HepG2 (cell line): Measurements from ENCODE around the gene ZNF655. TPM values are rescaled to one million over a fixed set of nuclear protein-coding genes. Genes with fewer than 3 reads are reported as not detected.

Experiments used
- BATF2 ChIP-seq: sonication (generic); formaldehyde crosslinking; IDR thresholded peaks from 2 replicates; pipeline ENCODE4 v1.8.0; 2022; ENCODE audit warnings: mild to moderate bottlenecking, missing genetic modification reagents, moderate library complexity
- GABPB1 ChIP-seq: IDR thresholded peaks from 2 replicates; pipeline ENCODE4 v1.6.1; 2016; ENCODE audit warnings: mild to moderate bottlenecking, missing genetic modification reagents, moderate library complexity, missing compliant biosample characterization
- JDP2 ChIP-seq: sonication (generic); formaldehyde crosslinking; IDR thresholded peaks from 2 replicates; pipeline ENCODE4 v1.8.1; 2022; ENCODE audit warnings: missing genetic modification reagents, borderline replicate concordance
- MTF1 ChIP-seq: sonication (generic); formaldehyde crosslinking; IDR thresholded peaks from 2 replicates; pipeline ENCODE4 v1.5.0; 2020; ENCODE audit warnings: missing genetic modification reagents
- NFKBIZ ChIP-seq: IDR thresholded peaks from 2 replicates; pipeline ENCODE4 v1.6.1; 2018; ENCODE audit warnings: missing genetic modification reagents, missing compliant biosample characterization
- NFRKB ChIP-seq: fragments of 450-650 bp; IDR thresholded peaks from 2 replicates; pipeline ENCODE4 v1.6.1; 2017
- NRL ChIP-seq: sonication (generic); formaldehyde crosslinking; IDR thresholded peaks from 2 replicates; pipeline ENCODE4 v1.5.0; 2020; ENCODE audit warnings: missing genetic modification reagents, mild to moderate bottlenecking, moderate library complexity, borderline replicate concordance
- SKI ChIP-seq: fragments of 450-650 bp; IDR thresholded peaks from one replicate; pipeline ENCODE4 v1.6.1; 2018; ENCODE audit warnings: mild to moderate bottlenecking; ENCODE audit not compliant: partially characterized antibody
- SUZ12 ChIP-seq: fragments of 150-350 bp; IDR thresholded peaks from 2 replicates; pipeline ENCODE4 v1.6.1; 2014; ENCODE audit warnings: low read depth, low read length
- ZFYVE20 ChIP-seq: sonication (generic); formaldehyde crosslinking; IDR thresholded peaks from 2 replicates; pipeline ENCODE4 v1.8.0; 2023; ENCODE audit warnings: low read depth, mild to moderate bottlenecking, moderate library complexity, missing genetic modification reagents, borderline replicate concordance
- ZNF160 ChIP-seq: sonication (generic); formaldehyde crosslinking; IDR thresholded peaks from 2 replicates; pipeline ENCODE4 v1.8.0; 2022; ENCODE audit warnings: mild to moderate bottlenecking, inconsistent platforms, missing genetic modification reagents
- ZNF44 ChIP-seq: sonication (generic); formaldehyde crosslinking; IDR thresholded peaks from 2 replicates; pipeline ENCODE4 v1.5.1; 2020; ENCODE audit warnings: mild to moderate bottlenecking, missing genetic modification reagents
- ZNF569 ChIP-seq: sonication (generic); formaldehyde crosslinking; IDR thresholded peaks from 2 replicates; pipeline ENCODE4 v1.5.0; 2020; ENCODE audit warnings: mild to moderate bottlenecking, missing genetic modification reagents, moderate library complexity, borderline replicate concordance
- ZNF615 ChIP-seq: sonication (generic); formaldehyde crosslinking; IDR thresholded peaks from 2 replicates; pipeline ENCODE4 v1.5.0; 2020; ENCODE audit warnings: mild to moderate bottlenecking, missing genetic modification reagents, borderline replicate concordance
- ZNF746 ChIP-seq: sonication (generic); formaldehyde crosslinking; IDR thresholded peaks from 2 replicates; pipeline ENCODE4 v1.8.0; 2022; ENCODE audit warnings: mild to moderate bottlenecking, missing genetic modification reagents
- ZNF781 ChIP-seq: sonication (generic); formaldehyde crosslinking; IDR thresholded peaks from 2 replicates; pipeline ENCODE4 v1.5.1; 2020; ENCODE audit warnings: borderline replicate concordance, mild to moderate bottlenecking, missing genetic modification reagents; ENCODE audit errors: not compliant biosample characterization
- polyA plus RNA-seq, 8 experiments: library from polyadenylated mRNA; depleted of rRNA in 3 of 8; stranded (reverse) in 7 of 8; unstranded in 1 of 8; fragments of >200 nt; fragmentation: Illumina TruSeq in 4 of 8; extraction: Trizol in 4 of 8; gene quantifications; 2 replicates each; pipeline versions ENCODE4 v1.2.1 to v1.2.3, GENCODE V29; 2011 to 2016; ENCODE audit warnings: low read depth in 4 of 8, missing spikeins in 1 of 8, mixed read lengths in 1 of 8; ENCODE audit not compliant: insufficient read depth in 1 of 8
- total RNA-seq, 5 experiments: library from RNA; depleted of rRNA; stranded (reverse); fragments of >200 nt; fragmentation: Illumina TruSeq; extraction: Trizol; gene quantifications; 2 replicates each; pipeline ENCODE4 v1.2.3, GENCODE V29; 2016; ENCODE audit warnings: low read depth in 1 of 5
- TF ChIP-seq, protein P1 (sequence below): sonication (generic); formaldehyde crosslinking; conservative IDR thresholded peaks from 2 replicates; pipeline ENCODE4 v1.8.1; 2023; ENCODE audit warnings: missing genetic modification reagents
- TF ChIP-seq, protein P2 (sequence below): sonication (generic); formaldehyde crosslinking; IDR thresholded peaks from 2 replicates; pipeline ENCODE4 v1.5.0; 2020; ENCODE audit warnings: mild to moderate bottlenecking, missing genetic modification reagents
- TF ChIP-seq, protein P3 (sequence below): sonication (generic); formaldehyde crosslinking; IDR thresholded peaks from 2 replicates; pipeline ENCODE4 v1.5.0; 2020; ENCODE audit warnings: mild to moderate bottlenecking, low read depth, missing genetic modification reagents, borderline replicate concordance
- TF ChIP-seq, protein P4 (sequence below): sonication (generic); formaldehyde crosslinking; IDR thresholded peaks from 2 replicates; pipeline ENCODE4 v1.8.1; 2023; ENCODE audit warnings: mild to moderate bottlenecking, missing genetic modification reagents, borderline replicate concordance
- TF ChIP-seq, protein P5 (sequence below): sonication (generic); formaldehyde crosslinking; IDR thresholded peaks from 2 replicates; pipeline ENCODE4 v1.8.1; 2023; ENCODE audit warnings: mild to moderate bottlenecking, missing genetic modification reagents
- TF ChIP-seq, protein P6 (sequence below): sonication (generic); formaldehyde crosslinking; IDR thresholded peaks from 2 replicates; pipeline ENCODE4 v1.9.0; 2021; ENCODE audit warnings: missing genetic modification reagents, mild to moderate bottlenecking, borderline replicate concordance

Gene ZNF655
- total and polyA plus RNA-seq, 2 of the 13 experiments (the other 11 are each of a cell fraction or from before 2014, with no cell fraction given) = 53.4 to 75.6 TPM

GRCh38 chr7:99617192-99617781 is 58.8 kb downstream of the ZNF655 start (continued):
- TF ChIP-seq, protein P1, sequence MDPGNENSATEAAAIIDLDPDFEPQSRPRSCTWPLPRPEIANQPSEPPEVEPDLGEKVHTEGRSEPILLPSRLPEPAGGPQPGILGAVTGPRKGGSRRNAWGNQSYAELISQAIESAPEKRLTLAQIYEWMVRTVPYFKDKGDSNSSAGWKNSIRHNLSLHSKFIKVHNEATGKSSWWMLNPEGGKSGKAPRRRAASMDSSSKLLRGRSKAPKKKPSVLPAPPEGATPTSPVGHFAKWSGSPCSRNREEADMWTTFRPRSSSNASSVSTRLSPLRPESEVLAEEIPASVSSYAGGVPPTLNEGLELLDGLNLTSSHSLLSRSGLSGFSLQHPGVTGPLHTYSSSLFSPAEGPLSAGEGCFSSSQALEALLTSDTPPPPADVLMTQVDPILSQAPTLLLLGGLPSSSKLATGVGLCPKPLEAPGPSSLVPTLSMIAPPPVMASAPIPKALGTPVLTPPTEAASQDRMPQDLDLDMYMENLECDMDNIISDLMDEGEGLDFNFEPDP (CRISPR knock-in tag) = no peak
- TF ChIP-seq NFKBIZ (CRISPR knock-in tag) (no peak), GABPB1 (peak; percentile 8; the same call in 1 of the 2 replicates), ZNF781 (CRISPR knock-in tag) (no peak), NFRKB (no peak), ZNF746 (CRISPR knock-in tag) (no peak), NRL (CRISPR knock-in tag) (0 out of 2 replicates have a peak, but pooled peaks have one; percentile 15), ZNF569 (no peak), ZFYVE20 (CRISPR knock-in tag) (no peak), ZNF160 (peak; percentile 15; the same call in 1 of the 2 replicates), ZNF615 (CRISPR knock-in tag) (0 out of 2 replicates have a peak, but pooled peaks have one; percentile 44), SKI (no peak), JDP2 (CRISPR knock-in tag) (no peak), SUZ12 (no peak), ZNF44 (CRISPR knock-in tag) (no peak), MTF1 (0 out of 2 replicates have a peak, but pooled peaks have one; percentile 19), BATF2 (CRISPR knock-in tag) (no peak)
- TF ChIP-seq, protein P2, sequence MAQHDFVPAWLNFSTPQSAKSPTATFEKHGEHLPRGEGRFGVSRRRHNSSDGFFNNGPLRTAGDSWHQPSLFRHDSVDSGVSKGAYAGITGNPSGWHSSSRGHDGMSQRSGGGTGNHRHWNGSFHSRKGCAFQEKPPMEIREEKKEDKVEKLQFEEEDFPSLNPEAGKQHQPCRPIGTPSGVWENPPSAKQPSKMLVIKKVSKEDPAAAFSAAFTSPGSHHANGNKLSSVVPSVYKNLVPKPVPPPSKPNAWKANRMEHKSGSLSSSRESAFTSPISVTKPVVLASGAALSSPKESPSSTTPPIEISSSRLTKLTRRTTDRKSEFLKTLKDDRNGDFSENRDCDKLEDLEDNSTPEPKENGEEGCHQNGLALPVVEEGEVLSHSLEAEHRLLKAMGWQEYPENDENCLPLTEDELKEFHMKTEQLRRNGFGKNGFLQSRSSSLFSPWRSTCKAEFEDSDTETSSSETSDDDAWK (CRISPR knock-in tag) = no peak
- TF ChIP-seq, protein P3, sequence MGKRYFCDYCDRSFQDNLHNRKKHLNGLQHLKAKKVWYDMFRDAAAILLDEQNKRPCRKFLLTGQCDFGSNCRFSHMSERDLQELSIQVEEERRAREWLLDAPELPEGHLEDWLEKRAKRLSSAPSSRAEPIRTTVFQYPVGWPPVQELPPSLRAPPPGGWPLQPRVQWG (CRISPR knock-in tag) = 0 out of 2 replicates have a peak, but pooled peaks have one; percentile 24
- TF ChIP-seq, protein P4, sequence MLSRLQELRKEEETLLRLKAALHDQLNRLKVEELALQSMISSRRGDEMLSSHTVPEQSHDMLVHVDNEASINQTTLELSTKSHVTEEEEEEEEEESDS = no peak
- TF ChIP-seq, protein P5, sequence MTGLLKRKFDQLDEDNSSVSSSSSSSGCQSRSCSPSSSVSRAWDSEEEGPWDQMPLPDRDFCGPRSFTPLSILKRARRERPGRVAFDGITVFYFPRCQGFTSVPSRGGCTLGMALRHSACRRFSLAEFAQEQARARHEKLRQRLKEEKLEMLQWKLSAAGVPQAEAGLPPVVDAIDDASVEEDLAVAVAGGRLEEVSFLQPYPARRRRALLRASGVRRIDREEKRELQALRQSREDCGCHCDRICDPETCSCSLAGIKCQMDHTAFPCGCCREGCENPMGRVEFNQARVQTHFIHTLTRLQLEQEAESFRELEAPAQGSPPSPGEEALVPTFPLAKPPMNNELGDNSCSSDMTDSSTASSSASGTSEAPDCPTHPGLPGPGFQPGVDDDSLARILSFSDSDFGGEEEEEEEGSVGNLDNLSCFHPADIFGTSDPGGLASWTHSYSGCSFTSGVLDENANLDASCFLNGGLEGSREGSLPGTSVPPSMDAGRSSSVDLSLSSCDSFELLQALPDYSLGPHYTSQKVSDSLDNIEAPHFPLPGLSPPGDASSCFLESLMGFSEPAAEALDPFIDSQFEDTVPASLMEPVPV (CRISPR knock-in tag) = no peak; the same call in 1 of the 2 replicates
- TF ChIP-seq, protein P6, sequence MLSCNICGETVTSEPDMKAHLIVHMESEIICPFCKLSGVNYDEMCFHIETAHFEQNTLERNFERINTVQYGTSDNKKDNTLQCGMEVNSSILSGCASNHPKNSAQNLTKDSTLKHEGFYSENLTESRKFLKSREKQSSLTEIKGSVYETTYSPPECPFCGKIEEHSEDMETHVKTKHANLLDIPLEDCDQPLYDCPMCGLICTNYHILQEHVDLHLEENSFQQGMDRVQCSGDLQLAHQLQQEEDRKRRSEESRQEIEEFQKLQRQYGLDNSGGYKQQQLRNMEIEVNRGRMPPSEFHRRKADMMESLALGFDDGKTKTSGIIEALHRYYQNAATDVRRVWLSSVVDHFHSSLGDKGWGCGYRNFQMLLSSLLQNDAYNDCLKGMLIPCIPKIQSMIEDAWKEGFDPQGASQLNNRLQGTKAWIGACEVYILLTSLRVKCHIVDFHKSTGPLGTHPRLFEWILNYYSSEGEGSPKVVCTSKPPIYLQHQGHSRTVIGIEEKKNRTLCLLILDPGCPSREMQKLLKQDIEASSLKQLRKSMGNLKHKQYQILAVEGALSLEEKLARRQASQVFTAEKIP (CRISPR knock-in tag) = no peak
